BJ (cell line): ENCODE results near the gene ZMYM4. TPM values are rescaled to one million over a fixed set of nuclear protein-coding genes. Genes with fewer than 3 reads are reported as not detected.

Source experiments
- CTCF ChIA-PET: fragments of 350-600 bp; formaldehyde crosslinking; extraction: SDS; loops from one replicate; lab custom pipeline; 2021; ENCODE audit warnings: antibody characterized with exemption, inconsistent platforms; lab: Yijun Ruan, JAX
- POLR2A ChIA-PET: fragments of 300-600 bp; sonication (Branson Sonifier 250); formaldehyde crosslinking; extraction: SDS; loops from one replicate; lab custom pipeline; 2021; ENCODE audit warnings: antibody characterized with exemption; lab: Charles Lee
- DNase-seq: peaks from one replicate; pipeline ENCODE4 v3.0.0-alpha.2; 2011; ENCODE audit warnings: low read depth
- H3K27me3 ChIP-seq: 2 replicates; pipeline ENCODE4 v1.6.0; 2011; ENCODE audit warnings: low read length; ENCODE audit not compliant: control insufficient read depth, insufficient read depth
- H3K36me3 ChIP-seq: 2 replicates; pipeline ENCODE4 v1.5.1; 2011; ENCODE audit warnings: low read length; ENCODE audit not compliant: control insufficient read depth, insufficient read depth
- H3K4me3 ChIP-seq: 2 replicates; pipeline ENCODE4 v1.5.1; 2011; ENCODE audit warnings: low read depth, mild to moderate bottlenecking, control low read depth, low read length
- polyA plus RNA-seq: library from polyadenylated mRNA; depleted of rRNA; stranded (reverse); fragments of >200 nt; gene quantifications from 2 replicates; pipeline ENCODE4 v1.2.3, GENCODE V29; 2011
- TF ChIP-seq, protein P1 (sequence below): IDR thresholded peaks from 2 replicates; pipeline ENCODE4 v1.5.1; 2011; ENCODE audit warnings: low read depth, mild to moderate bottlenecking, control low read depth, inconsistent platforms, low read length, moderate library complexity; ENCODE audit not compliant: insufficient read depth

ZMYM4 gene
- polyA plus RNA-seq, 1 experiment, result 19.2 TPM

DNA sequence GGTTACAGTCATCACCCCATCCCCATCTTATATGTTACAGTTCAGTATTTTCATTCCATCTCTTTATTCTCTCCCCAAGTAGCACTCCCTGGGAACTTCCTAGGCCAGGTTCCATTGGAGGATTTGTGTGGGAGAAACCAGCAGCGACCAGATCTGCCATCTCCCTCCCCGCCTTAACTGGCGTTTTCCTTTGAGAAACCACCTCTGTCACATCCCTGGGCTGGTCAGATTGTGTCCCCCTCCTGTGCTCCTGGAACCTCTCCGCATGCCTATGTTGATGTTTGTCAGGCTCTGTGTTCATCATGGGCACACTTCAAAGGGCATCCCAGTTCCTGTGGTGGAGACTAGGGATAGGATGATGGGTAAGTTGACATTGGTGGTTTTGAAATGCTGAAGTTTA is 162.3 kb downstream of the ZMYM4 start:
- POLR2A ChIA-PET, result no interaction called here
- TF ChIP-seq, protein P1, sequence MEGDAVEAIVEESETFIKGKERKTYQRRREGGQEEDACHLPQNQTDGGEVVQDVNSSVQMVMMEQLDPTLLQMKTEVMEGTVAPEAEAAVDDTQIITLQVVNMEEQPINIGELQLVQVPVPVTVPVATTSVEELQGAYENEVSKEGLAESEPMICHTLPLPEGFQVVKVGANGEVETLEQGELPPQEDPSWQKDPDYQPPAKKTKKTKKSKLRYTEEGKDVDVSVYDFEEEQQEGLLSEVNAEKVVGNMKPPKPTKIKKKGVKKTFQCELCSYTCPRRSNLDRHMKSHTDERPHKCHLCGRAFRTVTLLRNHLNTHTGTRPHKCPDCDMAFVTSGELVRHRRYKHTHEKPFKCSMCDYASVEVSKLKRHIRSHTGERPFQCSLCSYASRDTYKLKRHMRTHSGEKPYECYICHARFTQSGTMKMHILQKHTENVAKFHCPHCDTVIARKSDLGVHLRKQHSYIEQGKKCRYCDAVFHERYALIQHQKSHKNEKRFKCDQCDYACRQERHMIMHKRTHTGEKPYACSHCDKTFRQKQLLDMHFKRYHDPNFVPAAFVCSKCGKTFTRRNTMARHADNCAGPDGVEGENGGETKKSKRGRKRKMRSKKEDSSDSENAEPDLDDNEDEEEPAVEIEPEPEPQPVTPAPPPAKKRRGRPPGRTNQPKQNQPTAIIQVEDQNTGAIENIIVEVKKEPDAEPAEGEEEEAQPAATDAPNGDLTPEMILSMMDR, result no peak
- DNase-seq, result no peak
- Histone ChIP-seq H3K36me3 (peaks cover 21% of the 10 kb centered on the region), H3K27me3 (no peaks in the 10 kb centered on the region), H3K4me3 (no peak overlapping the region)
- CTCF ChIA-PET, result no interaction called here

DNA sequence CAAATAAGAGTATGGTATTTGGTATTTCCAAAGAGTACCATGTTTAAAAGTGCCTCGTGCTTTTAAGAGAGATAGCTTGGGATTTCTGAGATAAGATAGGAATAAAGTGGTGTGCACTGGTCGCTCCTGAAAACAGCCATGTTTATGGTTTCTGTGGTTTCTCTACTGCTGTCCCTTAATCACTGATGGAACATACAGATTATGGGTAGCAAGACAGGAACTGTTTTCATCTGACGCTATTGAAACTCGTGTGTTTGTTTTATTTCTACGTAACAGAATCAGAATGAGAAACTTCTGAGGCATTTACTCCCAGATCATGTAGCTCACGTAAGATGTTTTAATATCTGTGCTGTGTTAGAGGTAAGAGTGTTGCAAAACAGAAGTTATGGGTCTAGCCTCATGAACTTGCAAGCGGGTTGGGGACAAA is 162.7 kb downstream of the ZMYM4 start:
- peaks cover 21% of the 10 kb centered on the region for H3K36me3 ChIP-seq
- no peak for DNase-seq
- TF ChIP-seq, protein P1, result no peak
- H3K4me3 ChIP-seq, result no peak overlapping the region
- POLR2A ChIA-PET, result no interaction called here
- CTCF ChIA-PET, result interaction anchor here (0.6 kb wide), 1 partner anchor 228 kb away, joined by 3 read pairs; no protein-coding TSS in a partner anchor
- H3K27me3 ChIP-seq, result no peaks in the 10 kb centered on the region

DNA sequence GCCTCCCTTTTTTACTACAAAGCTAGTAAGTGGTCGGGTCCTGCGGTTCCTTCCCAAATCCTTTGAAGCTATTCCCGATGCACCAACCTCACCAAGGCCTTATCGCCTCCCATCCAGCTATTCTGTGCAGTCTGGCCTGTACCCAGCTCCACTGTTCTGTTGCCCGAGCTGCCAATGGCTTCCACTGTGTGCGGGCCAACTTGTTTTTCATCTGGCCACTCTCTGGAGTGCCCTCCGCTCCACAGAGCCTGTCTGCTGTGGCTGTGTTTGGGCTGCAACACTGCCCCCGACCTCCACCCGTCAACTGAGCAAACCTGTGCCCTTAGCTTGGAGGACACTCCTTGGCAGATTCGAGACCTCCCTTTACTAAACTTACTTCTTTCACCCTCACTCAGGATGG is 163.7 kb downstream of the ZMYM4 start:
- no peaks in the 10 kb centered on the region for H3K27me3 ChIP-seq
- DNase-seq, result no peak
- POLR2A ChIA-PET, result no interaction called here
- H3K4me3 ChIP-seq, result no peak overlapping the region
- H3K36me3 ChIP-seq, result peaks cover 26% of the 10 kb centered on the region
- CTCF ChIA-PET, result interaction anchor here (1.0 kb wide), 1 partner anchor 132 kb away, joined by 3 read pairs; no protein-coding TSS in a partner anchor
- TF ChIP-seq, protein P1, result no peak

DNA sequence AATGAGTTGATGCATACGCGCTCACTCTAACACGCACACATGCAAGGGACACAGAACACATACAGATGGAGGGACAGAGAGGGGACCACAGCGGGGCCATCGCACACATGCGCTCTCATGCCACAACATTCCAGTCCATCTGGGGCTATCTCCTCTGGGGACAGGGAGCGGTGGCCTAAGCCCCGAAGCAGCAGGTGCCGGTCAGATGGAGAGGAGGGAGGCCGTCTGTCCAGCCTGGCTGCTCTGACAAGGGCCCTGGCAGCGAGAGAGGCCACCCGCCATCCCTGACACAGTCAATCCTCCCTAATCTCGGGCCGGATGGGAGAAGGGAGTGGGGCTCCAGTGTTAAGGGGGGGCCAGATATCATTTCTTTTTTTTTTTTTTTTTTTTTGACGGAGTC is 165.2 kb downstream of the ZMYM4 start:
- Histone ChIP-seq H3K27me3 (no peaks in the 10 kb centered on the region), H3K4me3 (no peak overlapping the region), H3K36me3 (peaks cover 26% of the 10 kb centered on the region)
- CTCF ChIA-PET, result interaction anchor here (0.8 kb wide), 1 partner anchor 282 kb away, joined by 3 read pairs; no protein-coding TSS in a partner anchor
- TF ChIP-seq, protein P1, result no peak
- DNase-seq, result no peak
- POLR2A ChIA-PET, result no interaction called here

DNA sequence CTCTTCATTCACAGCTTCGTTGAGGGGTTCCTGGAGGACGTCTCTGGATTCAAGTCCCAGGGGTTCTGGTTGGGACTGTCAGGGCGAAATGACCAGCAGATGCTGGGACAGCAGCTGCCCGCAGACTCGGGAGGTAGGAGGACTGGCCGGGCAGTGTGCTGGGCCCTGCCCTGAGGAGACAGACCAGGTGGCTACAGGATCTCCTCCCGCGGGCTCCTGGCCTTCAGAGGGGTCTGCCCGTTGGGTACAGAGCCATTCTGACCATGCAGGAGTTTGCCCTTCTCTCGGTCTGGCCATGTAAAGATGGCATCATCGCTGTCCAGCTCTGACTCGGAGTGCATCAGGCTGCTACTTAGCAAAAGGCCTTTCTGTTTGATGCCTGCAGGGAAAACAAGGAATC is 166.2 kb downstream of the ZMYM4 start:
- Histone ChIP-seq H3K27me3 (no peaks in the 10 kb centered on the region), H3K36me3 (peaks cover 24% of the 10 kb centered on the region), H3K4me3 (no peak overlapping the region)
- CTCF ChIA-PET, result interaction anchor here (0.8 to 1.4 kb wide), 2 partner anchors 11 to 281 kb away, joined by 3 to 5 read pairs; no protein-coding TSS in a partner anchor
- TF ChIP-seq, protein P1, result no peak
- DNase-seq, result no peak
- POLR2A ChIA-PET, result no interaction called here
